ENCODE results near the gene SUPT20HL2.

The SUPT20HL2 gene

DNA sequence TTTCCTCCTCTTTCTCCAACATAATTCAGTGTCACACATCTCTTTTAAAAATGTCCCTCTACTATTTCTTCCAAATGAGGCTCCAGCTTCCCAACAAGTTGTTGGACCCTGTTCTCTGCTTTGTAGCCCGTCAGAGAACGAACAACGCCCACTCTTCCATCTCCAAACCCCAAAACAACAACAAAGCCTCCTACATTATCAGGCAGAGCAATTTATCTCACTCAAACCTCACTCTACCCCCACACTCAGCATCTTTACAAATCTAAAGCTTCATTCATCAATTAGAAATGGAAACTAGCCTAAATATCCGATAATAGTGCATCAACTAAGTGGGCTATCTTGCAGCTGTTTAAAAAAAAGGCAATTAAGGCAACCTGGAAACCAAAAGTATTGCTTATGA lies 20.5 kb downstream of the SUPT20HL2 start:
- no peak for TF ChIP-seq GABPA (IDR thresholded peaks at IDR 0.05; ENCODE audit: low read depth)
- TF ChIP-seq SPI1 (IDR thresholded peaks at IDR 0.05; ENCODE audit: borderline replicate concordance, low read depth): no peak
- TF ChIP-seq, protein P1, sequence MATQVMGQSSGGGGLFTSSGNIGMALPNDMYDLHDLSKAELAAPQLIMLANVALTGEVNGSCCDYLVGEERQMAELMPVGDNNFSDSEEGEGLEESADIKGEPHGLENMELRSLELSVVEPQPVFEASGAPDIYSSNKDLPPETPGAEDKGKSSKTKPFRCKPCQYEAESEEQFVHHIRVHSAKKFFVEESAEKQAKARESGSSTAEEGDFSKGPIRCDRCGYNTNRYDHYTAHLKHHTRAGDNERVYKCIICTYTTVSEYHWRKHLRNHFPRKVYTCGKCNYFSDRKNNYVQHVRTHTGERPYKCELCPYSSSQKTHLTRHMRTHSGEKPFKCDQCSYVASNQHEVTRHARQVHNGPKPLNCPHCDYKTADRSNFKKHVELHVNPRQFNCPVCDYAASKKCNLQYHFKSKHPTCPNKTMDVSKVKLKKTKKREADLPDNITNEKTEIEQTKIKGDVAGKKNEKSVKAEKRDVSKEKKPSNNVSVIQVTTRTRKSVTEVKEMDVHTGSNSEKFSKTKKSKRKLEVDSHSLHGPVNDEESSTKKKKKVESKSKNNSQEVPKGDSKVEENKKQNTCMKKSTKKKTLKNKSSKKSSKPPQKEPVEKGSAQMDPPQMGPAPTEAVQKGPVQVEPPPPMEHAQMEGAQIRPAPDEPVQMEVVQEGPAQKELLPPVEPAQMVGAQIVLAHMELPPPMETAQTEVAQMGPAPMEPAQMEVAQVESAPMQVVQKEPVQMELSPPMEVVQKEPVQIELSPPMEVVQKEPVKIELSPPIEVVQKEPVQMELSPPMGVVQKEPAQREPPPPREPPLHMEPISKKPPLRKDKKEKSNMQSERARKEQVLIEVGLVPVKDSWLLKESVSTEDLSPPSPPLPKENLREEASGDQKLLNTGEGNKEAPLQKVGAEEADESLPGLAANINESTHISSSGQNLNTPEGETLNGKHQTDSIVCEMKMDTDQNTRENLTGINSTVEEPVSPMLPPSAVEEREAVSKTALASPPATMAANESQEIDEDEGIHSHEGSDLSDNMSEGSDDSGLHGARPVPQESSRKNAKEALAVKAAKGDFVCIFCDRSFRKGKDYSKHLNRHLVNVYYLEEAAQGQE (IDR thresholded peaks at IDR 0.05; ENCODE audit: insufficient replicate concordance, low read depth): no peak
- no peak for TF ChIP-seq POLR2AphosphoS5 (IDR thresholded peaks at IDR 0.05; ENCODE audit: low read depth)
- TF ChIP-seq, protein P2, sequence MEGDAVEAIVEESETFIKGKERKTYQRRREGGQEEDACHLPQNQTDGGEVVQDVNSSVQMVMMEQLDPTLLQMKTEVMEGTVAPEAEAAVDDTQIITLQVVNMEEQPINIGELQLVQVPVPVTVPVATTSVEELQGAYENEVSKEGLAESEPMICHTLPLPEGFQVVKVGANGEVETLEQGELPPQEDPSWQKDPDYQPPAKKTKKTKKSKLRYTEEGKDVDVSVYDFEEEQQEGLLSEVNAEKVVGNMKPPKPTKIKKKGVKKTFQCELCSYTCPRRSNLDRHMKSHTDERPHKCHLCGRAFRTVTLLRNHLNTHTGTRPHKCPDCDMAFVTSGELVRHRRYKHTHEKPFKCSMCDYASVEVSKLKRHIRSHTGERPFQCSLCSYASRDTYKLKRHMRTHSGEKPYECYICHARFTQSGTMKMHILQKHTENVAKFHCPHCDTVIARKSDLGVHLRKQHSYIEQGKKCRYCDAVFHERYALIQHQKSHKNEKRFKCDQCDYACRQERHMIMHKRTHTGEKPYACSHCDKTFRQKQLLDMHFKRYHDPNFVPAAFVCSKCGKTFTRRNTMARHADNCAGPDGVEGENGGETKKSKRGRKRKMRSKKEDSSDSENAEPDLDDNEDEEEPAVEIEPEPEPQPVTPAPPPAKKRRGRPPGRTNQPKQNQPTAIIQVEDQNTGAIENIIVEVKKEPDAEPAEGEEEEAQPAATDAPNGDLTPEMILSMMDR (IDR thresholded peaks at IDR 0.05; ENCODE audit: insufficient read depth, low read length): no peak
- DNase-seq (ENCODE audit: low read depth in 1 of 2, low spot score in 1 of 2): no peak
- H3K4me3 ChIP-seq (replicated peaks; ENCODE audit: insufficient read depth, low read length): no peak overlapping the region

GRCh38 chrX:24292353-24292752 lies 21.5 kb downstream of the SUPT20HL2 start:
- Histone ChIP-seq H3K27me3 (ENCODE audit: insufficient read depth, poor library complexity, severe bottlenecking) (no peaks in the 10 kb centered on the region), H3K4me3 (replicated peaks; ENCODE audit: insufficient read depth, low read length) (no peak overlapping the region), H3K27ac (replicated peaks) (no peak overlapping the region)
- TF ChIP-seq POLR2AphosphoS5 (IDR thresholded peaks at IDR 0.05; ENCODE audit: low read depth): no peak
- TF ChIP-seq, protein P1 (IDR thresholded peaks at IDR 0.05; ENCODE audit: insufficient replicate concordance, low read depth): no peak
- no peak for TF ChIP-seq GABPA (IDR thresholded peaks at IDR 0.05; ENCODE audit: low read depth)
- TF ChIP-seq, protein P2 (IDR thresholded peaks at IDR 0.05; ENCODE audit: insufficient read depth, low read length): no peak
- DNase-seq (ENCODE audit: low read depth in 1 of 2, low spot score in 1 of 2): no peak

More for the DNA sequence above, 20.5 kb downstream of the SUPT20HL2 start:
- Histone ChIP-seq H3K27ac (replicated peaks) (no peak overlapping the region), H3K27me3 (ENCODE audit: insufficient read depth, poor library complexity, severe bottlenecking) (no peaks in the 10 kb centered on the region)

DNA sequence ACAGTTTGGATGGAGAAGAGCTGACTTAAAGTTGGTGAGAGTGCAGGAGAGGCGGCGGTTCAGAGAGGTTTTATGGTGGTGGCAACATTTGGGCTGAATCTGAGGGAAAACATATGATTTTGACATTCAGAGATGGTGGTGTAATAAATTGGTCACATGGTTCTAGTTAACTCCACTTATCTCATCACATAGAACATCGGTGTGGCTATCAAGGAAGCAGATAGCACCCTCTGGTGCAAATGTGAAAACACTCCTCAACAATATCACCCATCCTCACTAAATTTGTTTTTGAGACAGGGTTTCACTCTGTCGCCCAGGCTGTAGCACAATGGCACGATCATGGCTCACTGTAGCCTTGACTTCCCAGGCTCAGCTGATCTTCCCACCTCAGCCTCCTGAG lies 28.8 kb downstream of the SUPT20HL2 start:
- TF ChIP-seq, protein P1 (IDR thresholded peaks at IDR 0.05; ENCODE audit: insufficient replicate concordance, low read depth): no peak
- TF ChIP-seq POLR2AphosphoS5 (IDR thresholded peaks at IDR 0.05; ENCODE audit: low read depth) (no peak), GABPA (IDR thresholded peaks at IDR 0.05; ENCODE audit: low read depth) (no peak), SPI1 (IDR thresholded peaks at IDR 0.05; ENCODE audit: borderline replicate concordance, low read depth) (no peak)
- TF ChIP-seq, protein P2 (IDR thresholded peaks at IDR 0.05; ENCODE audit: insufficient read depth, low read length): no peak
- Histone ChIP-seq H3K4me3 (replicated peaks; ENCODE audit: insufficient read depth, low read length) (no peak overlapping the region), H3K27ac (replicated peaks) (no peak overlapping the region), H3K27me3 (ENCODE audit: insufficient read depth, poor library complexity, severe bottlenecking) (no peaks in the 10 kb centered on the region)
- DNase-seq (ENCODE audit: low read depth in 1 of 2, low spot score in 1 of 2): peak in 1 of 2 experiments; percentile 15
